DMS153 (cell line): ENCODE data around the gene CST3.
"Not testable (repeated sequence)": the region's sequence is repeated elsewhere in the genome, so short reads cannot be mapped to it uniquely, and the experiment has no call there.

Experiments
- DNase-seq: peaks from one replicate; lab custom pipeline; 2025; lab: John Stamatoyannopoulos, UW

The CST3 gene

DNA sequence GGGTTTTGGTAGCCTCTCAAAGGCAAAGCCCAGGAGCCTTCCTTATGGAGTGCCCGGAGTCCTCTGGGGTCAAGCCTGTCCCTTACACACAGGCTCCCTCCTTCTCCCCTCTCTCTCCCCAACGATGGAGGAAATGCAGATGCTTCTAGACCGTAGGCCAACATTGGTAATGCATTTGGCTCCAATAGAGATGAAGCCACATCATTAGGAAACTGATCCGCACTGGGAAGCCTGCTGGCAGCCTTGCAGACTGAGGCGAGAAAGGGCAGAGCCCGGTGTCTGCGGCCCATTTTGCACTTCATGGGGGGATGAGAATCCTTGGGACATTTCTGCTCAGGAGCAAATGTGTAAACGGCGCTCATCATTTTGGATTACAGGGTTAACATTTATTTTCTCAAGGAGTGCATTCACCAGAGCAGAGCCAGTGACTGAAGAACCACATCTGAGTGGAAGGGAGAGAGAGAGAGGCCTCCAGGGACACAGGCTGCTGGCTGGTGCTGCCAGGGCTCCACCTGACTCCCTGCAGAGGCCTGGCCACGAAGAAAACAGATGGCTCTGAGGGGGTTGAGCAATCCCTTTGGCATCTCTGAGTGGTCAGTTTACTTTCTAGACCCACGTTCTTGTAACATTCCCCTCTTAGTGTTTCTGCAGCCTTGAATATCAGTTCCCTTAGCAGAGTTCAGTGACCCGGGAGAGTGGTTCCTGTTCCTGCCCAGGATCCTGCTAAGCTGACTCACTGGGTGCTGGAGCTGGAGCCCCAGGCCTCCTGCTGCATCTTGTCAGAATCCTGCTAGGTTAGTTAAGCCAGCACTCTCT is 4.4 kb upstream of the CST3 start:
- DNase-seq: no peak

DNA sequence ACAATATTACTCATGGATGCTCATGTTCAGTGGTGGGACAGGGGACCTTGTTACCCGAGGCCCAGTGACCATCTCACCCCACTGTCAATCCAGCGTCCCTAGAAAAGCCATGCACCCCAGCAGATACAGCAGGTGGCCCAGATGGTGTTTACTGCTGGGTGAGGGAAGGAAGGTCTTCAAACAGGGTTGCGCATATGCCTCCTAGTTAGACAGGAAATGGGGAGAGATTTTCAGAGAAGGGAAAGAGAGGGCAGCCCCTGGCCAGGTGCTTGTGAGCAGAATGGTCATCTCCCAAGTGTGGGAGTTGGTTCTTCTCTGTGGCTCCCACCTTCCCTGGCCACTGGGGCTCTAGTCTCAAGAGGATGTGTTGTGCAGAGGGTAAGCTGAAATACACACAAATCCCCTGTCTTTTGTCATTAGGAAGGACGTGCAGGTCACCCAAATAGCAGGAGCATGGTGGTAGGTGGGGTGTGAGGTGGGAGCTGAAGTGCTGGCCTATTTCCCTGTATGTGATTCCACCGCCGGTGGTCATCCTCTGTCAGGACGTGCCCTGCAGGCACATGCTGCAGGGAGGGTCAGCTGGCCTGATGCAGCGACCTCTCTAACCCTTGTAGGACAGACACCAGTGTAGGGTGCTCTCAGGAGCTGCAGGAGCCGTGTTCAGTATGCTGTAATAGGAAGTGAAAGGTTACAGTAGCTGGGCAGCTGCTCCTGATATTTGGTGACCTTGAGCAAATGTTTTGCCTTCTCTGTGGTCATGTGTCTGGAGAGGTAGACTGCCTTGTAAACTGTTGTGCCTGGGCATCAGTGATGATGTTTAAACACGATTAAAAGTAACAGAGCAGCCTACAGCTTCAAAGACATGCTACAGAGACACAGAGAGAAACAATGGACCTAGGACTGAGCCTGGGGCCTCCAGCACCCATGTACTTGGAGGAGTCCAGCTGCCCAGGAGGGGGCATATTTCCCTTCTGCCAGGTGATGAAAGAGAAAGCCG is 3.2 kb upstream of the CST3 start:
- DNase-seq: no peak

DNA sequence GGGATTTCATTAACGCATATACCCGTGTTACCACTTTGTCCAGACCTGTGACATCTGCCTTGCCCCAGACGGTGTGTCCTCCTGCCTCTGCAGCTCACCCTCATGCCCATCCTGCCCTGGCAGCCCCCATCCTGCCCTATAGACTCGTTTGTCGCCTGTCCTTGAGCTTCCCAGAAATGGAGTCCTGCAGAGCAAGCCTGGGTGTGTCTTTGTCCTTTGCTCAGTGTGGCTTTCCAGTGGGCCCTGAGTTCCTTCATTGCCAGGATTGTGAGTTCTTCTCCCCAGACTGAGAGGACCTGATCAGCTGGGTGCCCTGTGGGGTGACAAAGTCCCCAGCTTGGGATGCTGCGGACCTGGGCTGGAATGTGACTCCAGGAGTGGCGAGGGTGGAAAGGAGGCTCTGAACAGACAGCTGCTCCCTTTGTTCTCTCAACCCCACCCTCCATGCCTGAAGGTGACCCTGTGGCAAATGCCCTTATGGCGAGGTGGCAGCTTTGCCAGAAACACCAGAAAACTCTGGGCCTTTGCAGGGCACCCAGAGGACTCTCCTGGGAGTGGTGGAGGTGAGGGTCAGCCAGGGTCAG is 2.4 kb upstream of the CST3 start:
- no peak for DNase-seq

DNA sequence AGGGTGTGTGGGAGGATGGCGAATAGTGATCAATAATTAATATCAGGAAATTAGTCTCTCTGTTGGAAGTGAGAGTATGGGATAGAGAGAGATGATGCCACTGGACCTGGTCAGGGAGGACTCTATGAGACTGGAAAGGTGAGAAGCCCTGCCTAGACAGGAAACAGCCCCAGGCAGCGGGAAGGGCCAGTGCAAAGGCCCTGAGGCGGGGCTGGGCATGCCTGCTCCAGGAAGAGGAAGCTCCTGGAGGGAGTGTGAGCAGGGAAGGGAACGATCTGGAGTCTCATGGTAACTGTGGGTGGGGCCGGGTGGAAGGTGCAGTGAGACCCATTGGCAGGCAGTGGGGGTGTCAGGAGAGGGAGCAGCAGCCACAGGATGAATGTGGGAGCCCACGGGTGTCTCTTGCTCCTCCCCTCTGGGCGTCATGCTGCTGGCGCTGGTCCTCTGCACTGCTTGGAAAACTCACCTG is 1.8 kb upstream of the CST3 start:
- no peak for DNase-seq

DNA sequence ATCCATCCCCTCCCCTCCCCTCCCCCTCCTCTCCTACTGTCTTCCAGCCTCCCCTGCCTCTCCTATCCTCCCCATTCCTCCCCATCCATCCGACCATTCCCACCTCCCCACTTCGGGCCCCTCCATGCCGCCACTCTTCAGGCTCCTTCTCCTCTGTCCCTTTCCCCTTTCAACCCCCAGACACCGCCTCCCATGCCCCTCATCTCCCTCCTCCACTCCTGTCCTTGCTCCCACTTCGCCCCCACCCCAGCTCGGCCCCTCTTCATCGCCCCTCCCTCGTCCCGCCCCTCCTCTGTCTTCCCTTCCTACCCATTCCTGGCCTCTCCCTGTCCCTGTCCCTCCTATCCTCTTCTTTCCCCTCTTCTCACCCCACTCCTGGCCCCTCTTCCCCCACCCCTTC is 554 bp upstream of the CST3 start:
- DNase-seq: no peak

DNA sequence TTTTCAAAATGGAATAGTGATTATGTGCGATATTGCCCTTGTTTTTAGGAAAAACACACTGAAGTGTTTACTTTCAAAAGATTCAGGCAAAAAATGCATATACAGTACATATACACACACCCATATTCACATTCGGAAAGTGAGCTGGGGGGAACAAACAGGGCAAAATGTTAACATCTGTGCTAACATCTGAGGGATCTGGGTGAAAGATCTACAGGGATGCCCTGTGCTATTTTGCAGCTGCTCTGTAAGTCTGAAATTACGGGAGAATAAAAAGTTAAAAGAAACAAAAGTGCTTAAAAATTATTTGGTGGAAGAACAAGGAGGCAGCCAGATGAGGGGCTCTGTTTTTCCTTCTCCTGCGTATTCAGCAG is 860 bp downstream of the CST3 start:
- DNase-seq: no peak

DNA sequence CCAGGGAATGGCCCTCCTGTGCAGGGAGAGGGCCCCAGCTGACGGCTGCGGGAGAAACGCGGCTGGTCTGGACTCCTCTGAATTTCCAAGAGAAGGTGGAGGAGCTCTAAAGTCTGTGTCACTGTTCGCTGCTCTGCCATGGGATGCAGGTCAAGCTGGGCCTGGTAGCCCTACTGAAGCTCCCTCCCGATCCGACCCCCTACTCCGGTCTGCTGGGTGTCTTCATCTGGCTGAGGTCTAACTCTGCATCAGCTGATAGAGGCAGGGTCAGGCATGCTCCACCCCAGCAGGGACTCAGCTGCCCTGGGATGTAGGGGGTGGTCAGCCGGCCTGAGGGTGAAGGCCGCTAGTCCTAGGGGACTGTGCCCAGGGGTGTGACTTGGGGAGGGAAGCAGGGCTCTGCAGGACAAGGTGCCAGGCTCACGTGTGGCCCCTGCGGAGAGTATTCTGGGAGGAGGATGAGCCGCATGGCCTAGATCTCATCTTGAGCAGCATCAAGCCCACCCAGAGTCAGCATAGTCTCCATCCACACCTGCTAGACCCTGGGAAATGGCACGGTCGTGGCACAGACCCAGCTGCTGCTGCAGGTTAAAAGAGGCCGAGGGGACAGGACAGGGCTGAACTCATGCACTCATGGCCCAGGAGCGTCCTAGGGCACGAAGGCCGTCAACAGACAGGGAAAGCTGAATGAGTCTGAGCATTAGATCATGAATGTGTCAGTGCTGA is 1.4 kb downstream of the CST3 start:
- no peak for DNase-seq

DNA sequence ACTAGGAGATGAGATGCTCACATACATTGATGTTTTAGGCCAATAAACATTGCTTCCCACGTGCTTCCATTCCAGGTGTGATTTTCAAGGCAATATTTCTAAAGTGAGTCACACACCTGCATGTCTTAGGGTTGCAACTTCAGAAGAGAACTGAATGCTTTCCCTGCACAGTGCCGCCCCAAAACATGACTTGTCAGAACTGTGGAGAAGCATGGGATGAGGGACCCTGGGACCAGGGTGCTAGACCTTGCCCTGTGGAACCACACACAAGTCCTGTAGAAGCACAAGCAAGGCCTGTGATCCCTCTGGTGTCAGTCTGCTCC is 2.0 kb downstream of the CST3 start:
- DNase-seq: not testable (repeated sequence)

DNA sequence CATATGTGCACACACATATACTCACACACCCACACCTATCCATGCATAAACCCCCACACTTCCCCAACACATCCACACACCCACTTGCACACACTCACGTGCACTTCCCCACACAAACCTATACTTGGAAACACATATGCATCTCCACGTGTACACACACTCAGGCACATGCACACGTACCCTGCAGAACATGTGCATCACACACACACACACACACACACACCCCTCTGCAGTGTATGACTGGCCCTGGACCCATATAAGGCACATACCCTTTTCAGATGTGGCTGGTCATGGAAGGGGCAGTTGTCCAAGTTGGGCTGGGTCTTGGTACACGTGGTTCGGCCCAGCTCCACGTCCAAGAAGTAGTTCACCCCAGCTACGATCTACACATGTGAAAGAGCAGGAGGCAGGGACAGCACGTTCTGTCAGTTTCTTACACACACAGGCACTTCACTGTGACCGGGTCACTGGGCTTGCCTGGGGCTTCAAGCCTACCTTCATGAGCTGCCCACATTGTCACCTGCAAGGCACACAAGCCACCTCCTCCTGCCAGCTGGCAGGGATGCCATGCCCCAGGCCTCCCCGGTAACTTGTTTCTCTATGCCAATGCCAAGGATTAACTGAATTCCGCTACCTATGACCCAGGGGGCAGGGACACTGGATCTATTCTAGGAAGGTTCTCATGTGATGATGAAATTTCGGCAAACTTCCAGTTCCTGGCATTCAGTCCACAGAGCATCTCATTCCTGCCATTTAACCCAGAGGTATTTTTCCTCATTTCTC is 2.6 kb downstream of the CST3 start:
- no peak for DNase-seq

DNA sequence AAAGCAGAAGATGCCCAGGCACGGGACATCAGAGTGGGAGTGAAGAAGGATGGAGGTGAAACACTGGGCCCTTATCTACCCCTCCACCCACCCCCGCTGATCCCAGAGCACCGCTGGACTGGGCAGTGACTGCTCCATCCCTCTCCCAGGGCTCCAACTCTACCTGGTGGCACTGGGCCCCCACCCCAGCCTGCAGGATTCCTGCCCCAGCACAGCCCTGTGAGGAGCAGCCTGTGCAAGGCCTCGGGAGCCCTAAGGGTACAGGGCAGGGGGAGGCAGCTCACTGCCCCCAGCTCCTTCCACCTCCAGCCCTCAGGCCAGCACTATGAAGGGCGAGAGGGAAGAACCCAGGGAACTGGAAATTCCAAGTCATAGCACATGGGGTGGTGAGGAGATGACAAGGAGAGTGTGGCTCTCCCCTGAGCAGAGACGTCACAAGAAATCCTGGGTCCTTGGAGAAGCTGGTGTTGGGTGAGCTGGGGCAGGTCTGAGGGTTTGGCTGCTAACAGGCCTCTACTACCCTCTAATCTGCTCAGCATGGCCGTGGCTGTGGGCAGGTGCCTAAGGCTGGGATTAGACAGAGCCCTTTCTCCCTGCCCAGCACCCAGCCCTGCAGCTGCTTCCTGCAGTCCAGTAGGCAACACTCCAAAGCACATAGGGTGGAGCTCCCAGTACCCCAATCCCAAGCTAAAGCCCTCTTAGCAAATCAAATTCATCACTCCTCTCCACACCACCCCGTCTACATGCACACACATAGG is 3.5 kb downstream of the CST3 start:
- no peak for DNase-seq

DNA sequence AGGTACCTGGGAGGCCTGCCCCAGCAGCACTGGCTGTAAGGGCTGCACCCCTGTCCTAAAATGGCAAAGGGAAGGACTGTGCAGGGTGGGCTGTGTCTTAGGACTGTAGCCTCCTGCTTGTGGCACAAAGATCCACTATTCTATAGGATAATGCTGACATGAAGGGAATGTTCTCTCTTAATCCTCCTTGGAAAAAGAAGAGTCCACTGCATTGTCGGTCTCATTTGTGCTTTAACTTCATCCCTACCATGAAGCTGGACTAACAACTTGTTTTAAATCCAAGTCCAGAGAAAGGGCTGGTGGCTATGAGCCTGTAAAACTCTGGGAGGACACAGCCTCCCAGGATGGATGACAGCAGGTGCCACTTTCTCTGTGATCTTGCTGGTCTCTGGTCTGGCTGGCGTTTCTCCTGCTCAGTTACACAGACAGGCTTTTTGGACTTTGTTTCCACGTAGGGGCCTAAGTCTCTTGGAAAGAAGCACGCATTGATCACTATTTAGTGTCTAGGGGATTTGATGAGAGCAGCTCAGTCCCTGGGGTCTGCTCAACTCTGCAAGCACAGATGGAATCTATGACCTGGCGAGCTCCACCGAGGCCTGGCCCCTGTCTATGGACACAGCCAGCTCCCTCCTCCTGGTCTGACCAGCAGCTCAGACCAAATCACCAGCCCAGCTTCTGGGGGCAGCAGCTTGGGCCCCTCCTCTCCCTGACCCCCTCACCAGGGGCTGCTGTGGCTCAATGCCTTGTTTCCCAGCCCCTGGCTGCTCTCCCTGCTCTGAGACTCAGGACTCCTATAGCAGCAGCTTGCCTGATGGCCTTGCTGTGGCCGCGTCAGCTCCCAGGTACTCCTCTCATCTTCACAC is 4.8 kb downstream of the CST3 start:
- no peak for DNase-seq

DNA sequence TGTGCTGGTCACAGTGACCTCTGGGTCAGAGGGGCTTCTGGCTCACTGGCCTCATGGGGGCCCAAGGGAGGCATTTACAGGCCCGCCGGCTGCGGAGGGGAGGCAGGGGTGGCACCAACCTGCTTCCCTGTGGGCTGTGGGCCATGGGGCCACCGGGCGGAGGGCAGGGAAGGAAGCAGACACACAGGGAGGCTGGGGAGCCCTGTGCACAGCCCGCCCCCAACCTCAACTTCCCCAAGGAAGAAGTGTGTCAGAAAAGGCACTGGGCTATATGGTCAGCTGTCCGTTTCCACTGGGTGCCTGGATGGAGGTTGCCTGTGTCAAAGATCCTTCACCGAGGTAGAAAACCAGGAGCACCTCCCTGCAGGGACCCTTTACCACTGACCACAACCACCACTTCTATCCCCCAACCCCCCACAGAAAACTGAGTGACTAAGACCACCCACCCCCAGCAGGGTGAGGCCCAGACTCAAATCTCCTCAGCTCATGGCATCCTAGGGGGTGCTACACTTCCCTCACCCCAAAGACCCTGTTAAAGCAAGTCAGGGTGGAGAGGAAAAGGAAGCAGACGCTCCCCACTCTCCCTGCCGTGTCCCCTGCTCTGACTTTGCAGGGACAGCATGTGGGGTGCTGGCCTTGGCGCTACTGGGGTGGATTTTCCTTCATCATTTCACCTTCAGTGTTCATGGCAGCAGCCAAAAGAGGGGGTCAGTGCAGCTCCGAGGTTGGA is 5.6 kb downstream of the CST3 start:
- no peak for DNase-seq

DNA sequence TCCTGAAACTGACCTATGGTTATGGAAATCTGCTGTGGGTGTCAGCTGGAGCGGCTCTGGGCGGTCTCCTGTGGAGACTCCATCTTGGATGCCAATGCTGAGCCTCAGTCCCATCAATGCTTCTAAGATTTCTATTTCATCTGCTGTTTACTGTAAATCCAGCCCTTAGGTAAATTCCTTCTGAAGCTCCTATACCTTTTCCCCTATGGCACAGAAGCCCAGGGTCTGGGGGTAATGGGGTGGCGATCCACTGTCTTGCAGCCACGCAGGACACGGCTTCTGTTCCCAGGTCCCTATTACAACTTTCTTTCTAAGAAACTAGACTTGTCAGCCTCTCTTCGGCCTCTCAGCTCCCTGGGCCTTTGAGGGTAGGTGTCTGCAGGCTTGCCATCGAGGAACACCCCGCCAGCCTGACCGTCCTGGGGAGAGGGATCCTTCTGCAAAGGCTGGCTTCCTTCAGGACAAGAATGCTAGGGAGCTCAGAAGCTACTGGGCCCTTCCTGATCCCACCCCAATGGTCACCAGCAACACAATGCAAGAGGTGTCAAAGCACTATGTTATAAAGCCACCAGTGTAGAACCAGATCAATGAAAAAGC is 6.4 kb downstream of the CST3 start:
- no peak for DNase-seq

DNA sequence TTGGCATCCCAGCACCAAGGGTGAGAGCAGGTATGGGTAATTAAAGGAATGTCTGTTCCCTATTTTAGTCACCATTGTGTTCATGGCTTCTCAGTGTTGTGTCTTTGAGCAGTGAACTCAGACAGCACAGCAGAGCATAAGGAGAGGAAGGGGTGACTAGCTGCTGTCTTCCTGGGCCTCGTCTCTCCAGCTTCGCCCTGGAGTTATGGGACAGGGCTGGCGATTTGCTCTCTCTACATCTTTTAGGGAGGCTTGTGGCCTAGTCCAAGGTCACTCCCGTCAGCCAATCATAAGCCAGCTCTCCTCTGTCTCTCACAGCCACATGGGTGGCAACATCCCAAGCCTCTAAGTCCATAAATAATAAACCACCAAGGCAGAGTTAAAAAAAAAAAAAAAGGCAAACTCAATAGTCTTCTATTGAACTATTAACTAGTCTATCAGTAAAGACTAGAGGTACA is 7.3 kb downstream of the CST3 start:
- DNase-seq: no peak

DNA sequence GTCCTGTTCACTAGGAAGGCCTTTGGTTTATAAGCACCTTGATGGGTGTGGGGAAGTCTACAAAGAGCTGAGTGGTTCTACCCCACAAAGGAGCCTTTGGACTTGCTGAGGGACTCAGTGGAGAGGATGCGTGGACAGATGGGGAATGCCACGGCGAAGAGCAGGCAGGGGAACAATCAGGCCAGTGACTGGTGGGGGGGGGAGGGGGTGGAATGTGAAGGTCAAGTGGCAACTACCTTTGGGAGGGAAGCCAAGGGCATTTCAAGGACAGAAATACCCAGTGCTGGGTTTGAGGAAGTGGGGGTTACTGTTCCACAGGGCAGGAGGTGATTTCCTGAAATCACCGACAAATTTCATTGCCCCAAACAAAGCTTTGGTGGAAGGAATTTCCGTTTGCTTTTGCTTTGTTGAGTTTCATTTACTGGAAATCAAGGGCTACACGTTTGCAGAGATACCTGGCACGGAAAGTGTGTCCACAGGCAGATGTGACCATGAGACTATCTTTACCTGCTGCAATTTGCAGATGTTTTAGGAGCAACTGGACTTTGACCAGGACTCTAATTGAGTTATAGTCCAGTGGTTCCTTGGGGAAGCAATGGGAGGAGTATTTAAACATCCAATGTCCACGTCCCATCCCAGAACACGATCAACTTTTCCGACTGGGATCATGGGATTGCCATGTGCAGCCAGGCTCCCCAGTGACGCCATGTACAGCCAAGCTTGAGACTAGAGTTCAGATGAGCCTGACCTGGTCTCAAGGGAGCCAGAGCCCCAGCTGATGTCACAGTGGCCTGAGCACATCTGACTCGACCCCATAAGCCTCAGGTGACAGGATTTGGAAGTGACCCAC is 8.0 kb downstream of the CST3 start:
- DNase-seq: no peak

DNA sequence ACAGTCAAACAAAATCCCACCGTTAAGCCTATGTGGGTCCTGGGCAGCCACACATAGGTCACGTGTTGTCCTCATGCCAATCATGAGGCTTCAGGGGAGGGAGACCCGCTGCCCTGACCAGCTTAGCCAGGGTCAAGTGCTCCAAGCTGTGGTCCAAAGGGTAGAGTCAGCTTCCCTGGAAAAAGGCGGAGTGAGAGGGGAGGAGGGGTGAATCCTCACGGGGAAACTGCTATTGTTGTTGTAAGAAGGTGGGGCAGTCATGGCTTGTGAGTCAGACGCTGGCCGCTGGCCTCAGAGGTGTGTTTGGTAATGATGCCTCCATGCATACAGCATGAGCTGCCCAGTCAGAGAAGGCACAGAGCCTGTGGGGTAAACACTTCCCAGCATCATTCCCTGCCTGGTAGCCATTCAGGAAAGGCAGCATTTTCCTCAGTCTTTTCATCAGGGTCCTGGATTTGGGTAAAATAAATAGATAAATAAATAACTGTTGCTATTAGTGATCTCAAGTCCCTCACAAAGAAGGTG is 8.7 kb downstream of the CST3 start:
- DNase-seq: no peak

DNA sequence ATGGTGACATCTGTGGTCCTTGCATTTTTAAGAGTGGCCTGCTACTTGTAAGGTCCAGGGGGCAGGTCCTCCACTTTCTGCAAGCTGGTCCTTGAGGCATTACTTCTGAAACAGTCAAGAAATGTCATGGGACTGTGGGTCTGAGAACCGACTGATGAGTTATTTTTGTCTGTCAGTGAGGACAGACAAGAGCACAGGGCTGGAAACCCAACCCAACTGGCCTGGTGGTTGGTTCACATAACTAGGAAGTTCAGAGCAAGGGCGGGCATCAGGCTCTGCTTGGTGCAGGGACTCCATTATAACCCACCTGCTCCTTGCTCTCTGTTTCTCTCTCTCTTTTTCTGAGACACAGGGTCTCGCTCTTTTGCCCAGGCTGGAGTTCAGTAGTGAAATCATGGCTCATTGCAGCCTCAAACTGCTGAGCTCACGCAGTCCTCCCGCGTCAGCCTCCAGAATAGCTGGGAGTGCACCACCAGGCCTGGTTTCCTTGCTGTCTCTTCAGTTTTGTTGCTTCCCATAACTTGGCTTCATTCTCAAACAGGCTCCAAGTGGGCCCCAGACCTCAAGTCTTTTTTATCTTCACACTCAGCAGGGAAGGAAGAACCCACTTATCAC is 9.2 kb downstream of the CST3 start:
- DNase-seq: no peak
